HG02571 (cell line): Measurements from ENCODE around the gene NR2C1.

Experiments used
- ATAC-seq: cut with Tn5 transposase; IDR thresholded peaks from one replicate; pipeline ENCODE4 v1.9.1; 2021; ENCODE audit warnings: mild to moderate bottlenecking, moderate library complexity; ENCODE audit not compliant: unreplicated experiment

The NR2C1 gene

GRCh38 chr12:94970560-94970959 lies 102.9 kb downstream of the NR2C1 start:
- ATAC-seq, result no peak
